ENCODE results near the gene GATA3. TPM values are rescaled to one million over a fixed set of nuclear protein-coding genes. Genes with fewer than 3 reads are reported as not detected.

The GATA3 gene
- polyA plus RNA-seq, 1 experiment = 0.06 TPM

GRCh38 chr10:8045726-8046494 is 8.6 kb upstream of the GATA3 start:
- ChIA-PET CTCF (no interaction called here), POLR2A (no interaction called here)
- H3K27me3 ChIP-seq (ENCODE audit: control insufficient read depth, insufficient read depth, low read length) = peaks cover 91% of the 10 kb centered on the region

GRCh38 chr10:8047452-8048280 is 6.8 kb upstream of the GATA3 start:
- ChIA-PET CTCF (interaction anchor here (0.7 kb wide), 1 partner anchor 18 kb away, joined by 4 read pairs; no protein-coding TSS in a partner anchor), POLR2A (no interaction called here)
- no peak for DNase-seq (ENCODE audit: low read depth)
- TF ChIP-seq CTCF (IDR thresholded peaks at IDR 0.05; ENCODE audit: insufficient read depth, low read depth, low read length) = no peak
- H3K27me3 ChIP-seq (ENCODE audit: control insufficient read depth, insufficient read depth, low read length) = peaks cover 94% of the 10 kb centered on the region
- H3K36me3 ChIP-seq (ENCODE audit: control insufficient read depth, insufficient read depth, low read length) = no peaks in the 10 kb centered on the region
- no peak overlapping the region for H3K4me3 ChIP-seq (ENCODE audit: low read depth, low read length)

More at GRCh38 chr10:8045726-8046494, 8.6 kb upstream of the GATA3 start:
- Histone ChIP-seq H3K36me3 (ENCODE audit: control insufficient read depth, insufficient read depth, low read length) (no peaks in the 10 kb centered on the region), H3K4me3 (ENCODE audit: low read depth, low read length) (no peak overlapping the region)
- no peak for DNase-seq (ENCODE audit: low read depth)
- TF ChIP-seq CTCF (IDR thresholded peaks at IDR 0.05; ENCODE audit: insufficient read depth, low read depth, low read length) = no peak

GRCh38 chr10:8048281-8049008 is 6.0 kb upstream of the GATA3 start:
- no peak for TF ChIP-seq CTCF (IDR thresholded peaks at IDR 0.05; ENCODE audit: insufficient read depth, low read depth, low read length)
- H3K36me3 ChIP-seq (ENCODE audit: control insufficient read depth, insufficient read depth, low read length) = no peaks in the 10 kb centered on the region
- POLR2A ChIA-PET = no interaction called here
- CTCF ChIA-PET = no interaction called here
- DNase-seq (ENCODE audit: low read depth) = no peak
- peaks cover 88% of the 10 kb centered on the region for H3K27me3 ChIP-seq (ENCODE audit: control insufficient read depth, insufficient read depth, low read length)
- no peak overlapping the region for H3K4me3 ChIP-seq (ENCODE audit: low read depth, low read length)

- ChIA-PET POLR2A (no interaction called here), CTCF (interaction anchor here (0.6 kb wide), 1 partner anchor 171 kb away, joined by 3 read pairs; no protein-coding TSS in a partner anchor)
- Histone ChIP-seq H3K36me3 (ENCODE audit: control insufficient read depth, insufficient read depth, low read length) (no peaks in the 10 kb centered on the region), H3K4me3 (ENCODE audit: low read depth, low read length) (no peak overlapping the region), H3K27me3 (ENCODE audit: control insufficient read depth, insufficient read depth, low read length) (peaks cover 80% of the 10 kb centered on the region)
- DNase-seq (ENCODE audit: low read depth) = no peak
- no peak for TF ChIP-seq CTCF (IDR thresholded peaks at IDR 0.05; ENCODE audit: insufficient read depth, low read depth, low read length)
Observed at GRCh38 chr10:8049045-8049864, 5.2 kb upstream of the GATA3 start.

All from BJ (cell line).